ENCODE data around the gene BRD3.

BRD3 gene

GRCh38 chr9:134066526-134066912 lies 1.3 kb downstream of the BRD3 start:
- no peak for DNase-seq

GRCh38 chr9:134065612-134066419 lies 2.0 kb downstream of the BRD3 start:
- no peak for DNase-seq

DNA sequence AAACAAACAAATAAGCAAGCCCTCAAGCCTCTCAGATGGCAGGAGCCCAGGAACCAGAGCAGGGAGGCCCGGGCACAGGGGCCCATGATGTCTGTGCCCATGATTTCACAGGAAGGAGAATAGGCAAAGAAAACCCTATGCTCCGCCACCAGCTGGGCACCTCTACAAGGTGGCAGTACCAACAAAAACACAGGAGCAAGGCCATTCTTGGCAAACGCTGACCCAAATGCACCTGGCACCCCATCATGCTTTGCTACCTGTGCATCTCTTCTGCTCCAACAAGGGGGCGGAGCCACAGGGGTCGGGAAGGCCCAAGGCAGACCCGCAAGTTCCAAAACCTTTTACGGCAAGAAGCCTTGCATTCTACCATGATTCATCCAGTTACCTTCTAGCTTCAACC lies 3.1 kb downstream of the BRD3 start:
- DNase-seq, result no peak

DNA sequence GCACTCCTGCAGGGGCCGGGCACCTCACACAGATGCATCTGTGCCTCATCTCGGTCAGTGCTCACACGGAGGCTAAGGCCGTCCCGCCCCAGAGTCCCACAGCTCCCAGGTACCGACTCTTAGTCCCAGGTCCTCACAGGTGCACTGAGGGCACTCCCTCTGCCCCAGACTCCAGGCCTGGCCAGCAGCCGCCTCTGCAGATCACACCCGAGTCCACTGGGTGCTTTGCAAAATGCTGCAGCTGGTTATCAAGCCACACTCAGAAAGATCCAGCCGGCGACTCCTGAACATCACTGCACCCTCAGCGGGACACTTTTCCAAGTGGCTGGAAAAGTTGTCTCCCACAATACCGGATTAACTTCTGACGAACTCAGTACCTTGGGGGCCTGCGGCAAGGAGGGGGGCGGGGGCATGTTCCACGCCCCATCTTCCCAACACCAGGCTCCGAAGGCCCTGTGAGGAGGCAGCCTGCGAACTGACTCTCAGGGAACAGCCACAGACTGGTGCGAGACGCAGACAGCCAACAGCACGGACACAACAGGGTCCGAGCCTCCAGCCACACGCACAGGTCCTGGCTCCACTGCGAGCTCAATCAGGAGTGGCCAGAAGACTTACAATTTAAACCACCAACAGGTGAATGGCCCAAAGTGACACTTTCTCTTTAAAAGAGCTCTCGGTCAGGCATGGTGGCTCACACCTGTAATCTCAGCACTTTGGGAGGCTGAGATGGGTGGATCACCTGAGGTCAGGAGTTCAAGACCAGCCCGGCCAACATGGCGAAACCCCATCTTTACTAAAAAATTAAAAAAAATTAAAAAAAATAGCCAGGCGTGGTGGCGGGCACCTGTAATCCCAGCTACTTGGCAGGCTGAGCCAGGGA lies 4.0 kb downstream of the BRD3 start:
- DNase-seq, result no peak

GRCh38 chr9:134063088-134063570 lies 4.7 kb downstream of the BRD3 start:
- DNase-seq, result no peak

GRCh38 chr9:134062461-134063087 lies 5.3 kb downstream of the BRD3 start:
- DNase-seq, result no peak

GRCh38 chr9:134061688-134062371 lies 6.0 kb downstream of the BRD3 start:
- DNase-seq, result no peak

DNA sequence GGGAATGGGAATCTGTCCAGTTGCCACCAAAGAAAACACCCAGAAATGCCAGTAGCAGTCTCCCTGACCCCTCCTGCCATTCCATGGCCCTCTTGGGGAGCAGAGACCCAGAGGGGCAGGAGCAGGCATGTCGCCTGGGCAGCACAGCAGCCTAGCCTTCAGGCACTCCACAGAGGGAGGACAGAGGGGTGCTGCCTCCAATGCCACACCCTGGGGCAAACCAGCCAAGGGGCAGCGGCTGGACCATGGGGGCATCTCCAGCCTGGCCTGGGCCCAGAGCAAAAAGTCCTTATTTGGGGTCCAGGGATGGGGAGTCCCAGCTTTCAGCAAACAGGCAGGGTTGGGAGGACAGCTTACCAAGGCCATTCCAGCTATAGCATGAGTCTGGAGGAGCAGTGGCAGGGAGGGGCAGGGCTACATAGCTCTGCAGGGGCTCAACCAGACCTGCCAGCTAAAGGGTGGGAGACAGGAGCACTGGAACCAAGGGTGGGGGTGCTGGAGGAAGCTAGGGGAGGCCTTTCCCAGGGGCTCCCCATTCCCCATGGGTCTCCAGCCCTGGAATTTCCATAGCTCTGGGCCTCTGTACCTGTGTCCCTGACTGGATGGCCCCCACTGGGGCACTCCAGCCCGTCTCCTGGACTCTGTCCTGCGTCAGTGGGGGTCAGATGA lies 6.7 kb downstream of the BRD3 start:
- no peak for DNase-seq

GRCh38 chr9:134060546-134060945 lies 7.3 kb downstream of the BRD3 start:
- no peak for DNase-seq

DNA sequence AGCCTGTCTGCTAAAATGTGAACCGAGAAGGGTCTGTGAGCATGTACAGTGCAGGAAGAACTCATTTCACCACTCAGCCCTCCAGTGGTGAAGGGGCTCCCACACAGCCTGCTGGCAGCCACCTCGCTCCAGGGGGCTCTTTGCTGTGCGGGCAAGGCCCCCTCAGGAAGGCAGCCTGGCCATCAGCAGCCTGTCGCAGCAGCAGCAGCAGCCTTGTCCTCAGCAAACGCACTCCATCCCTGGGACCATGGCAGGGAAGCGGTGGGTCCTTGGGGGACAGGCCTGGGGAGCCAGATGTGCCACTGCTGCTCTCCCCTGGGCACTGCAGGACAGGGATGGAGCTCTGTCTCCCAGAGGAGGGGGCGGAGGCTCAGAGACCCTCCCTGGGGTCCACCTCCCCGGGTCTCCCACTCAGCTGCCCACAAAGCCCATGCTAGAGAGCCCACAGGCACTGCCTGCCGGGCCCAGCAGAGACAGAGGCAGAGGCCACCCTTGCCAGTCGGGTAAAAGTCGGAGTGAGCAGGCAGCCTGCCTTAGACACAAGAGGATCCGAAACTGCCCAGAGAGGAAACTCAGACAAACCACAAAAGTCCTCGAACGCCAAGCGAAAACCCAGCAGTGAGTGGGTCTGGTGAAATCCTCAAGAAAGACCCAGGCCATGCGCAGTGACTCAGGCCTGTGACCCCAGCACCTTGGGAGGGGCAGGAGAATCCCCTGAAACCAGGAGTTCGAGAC lies 8.0 kb downstream of the BRD3 start:
- DNase-seq, result no peak

DNA sequence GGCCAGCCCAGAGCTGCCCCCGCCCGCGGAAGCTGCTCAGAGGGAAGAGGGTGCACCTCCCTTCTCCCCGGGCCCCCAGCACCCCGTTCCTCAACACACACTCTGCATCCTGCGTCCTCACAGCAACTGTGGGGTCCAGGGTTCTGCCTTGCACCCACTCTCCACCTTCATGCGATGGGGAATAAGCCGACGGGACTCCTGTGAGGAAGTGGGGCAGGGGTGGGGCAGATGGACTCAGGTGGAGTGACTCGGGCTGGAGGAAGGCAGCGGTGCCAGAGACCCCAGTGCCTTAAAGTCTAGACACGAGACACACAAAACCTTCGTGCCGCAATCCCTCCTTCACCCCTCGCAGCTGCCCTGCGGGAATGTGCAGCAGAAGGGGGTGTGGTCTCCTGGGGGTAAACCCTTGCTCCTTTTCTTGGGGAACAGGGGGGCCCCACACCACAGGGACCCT lies 8.6 kb downstream of the BRD3 start:
- DNase-seq, result no peak

GRCh38 chr9:134058716-134059115 lies 9.1 kb downstream of the BRD3 start:
- DNase-seq, result no peak

DNA sequence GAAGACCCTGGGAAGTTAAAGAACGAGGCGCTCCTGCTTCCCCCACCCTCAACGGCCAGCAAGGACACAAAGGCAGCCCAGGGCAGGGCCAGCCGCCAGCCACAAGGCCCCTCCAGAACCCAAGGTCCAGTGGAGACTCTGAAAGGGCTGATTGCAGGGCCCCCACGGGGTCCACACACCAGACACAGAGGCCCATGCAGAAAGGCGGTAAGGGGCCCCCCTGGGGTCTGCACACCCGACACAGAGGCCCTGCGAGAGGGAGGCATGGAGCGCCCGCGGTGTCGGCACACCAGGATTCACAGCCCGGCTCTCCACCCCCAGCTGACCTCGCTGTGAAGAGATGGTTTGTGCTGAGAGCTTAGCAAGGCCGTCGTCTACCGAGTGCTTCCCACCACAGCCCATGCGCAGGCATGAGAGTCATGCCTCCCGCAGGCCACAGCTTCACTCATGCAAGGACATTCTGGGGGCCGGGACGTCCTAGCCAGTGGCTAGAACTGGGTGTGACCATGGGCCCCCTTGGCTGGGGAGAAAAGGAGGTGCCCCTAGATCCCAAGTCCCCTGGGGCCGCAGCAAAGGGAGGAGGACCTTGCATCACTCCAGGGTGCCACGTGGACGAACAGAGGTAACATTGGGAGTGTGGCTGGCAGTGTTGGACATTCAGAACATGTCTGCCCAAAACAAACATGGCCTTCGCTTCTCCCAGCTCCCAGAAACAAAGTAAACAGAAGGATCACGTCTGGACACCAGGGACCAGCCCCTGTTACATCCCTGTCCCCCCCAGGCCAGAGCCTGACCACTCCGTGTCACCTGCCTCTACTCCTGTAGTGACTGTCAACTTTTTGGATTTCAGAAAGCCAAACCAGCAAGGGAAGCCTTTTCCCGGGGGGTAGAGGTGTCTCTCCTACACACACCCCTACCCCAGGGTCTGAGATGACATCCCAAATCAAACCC lies 9.8 kb downstream of the BRD3 start:
- no peak for DNase-seq

DNA sequence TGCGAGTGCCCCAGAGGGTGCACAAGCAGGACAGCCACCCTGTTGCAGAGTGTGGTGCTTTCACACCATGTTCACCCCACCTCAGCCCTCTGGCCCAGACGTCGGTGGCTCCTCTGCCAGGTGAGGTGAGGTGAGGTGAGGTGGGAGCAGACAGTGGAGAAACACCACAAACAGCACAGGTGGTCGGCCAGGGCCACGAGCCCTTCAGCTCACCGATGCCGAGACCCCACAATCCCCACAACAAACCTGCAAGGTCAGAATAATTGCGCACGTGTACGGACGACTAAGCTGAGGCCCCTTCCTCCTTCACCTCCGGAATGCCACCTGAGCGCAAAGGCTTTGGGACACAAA lies 10.5 kb downstream of the BRD3 start:
- no peak for DNase-seq

- no peak for DNase-seq
Observed at GRCh38 chr9:134056483-134057306, 11.1 kb downstream of the BRD3 start.

GRCh38 chr9:134055981-134056461 lies 11.8 kb downstream of the BRD3 start:
- DNase-seq, result no peak

GRCh38 chr9:134054891-134055811 lies 12.7 kb downstream of the BRD3 start:
- no peak for DNase-seq
